ENCODE data around the gene TAF11L7. TPM values are rescaled to one million over a fixed set of nuclear protein-coding genes. Genes with fewer than 3 reads are reported as not detected.
"Not testable (repeated sequence)": the region's sequence is repeated elsewhere in the genome, so short reads cannot be mapped to it uniquely, and the experiment has no call there.

TAF11L7 gene
- total RNA-seq, 1 donor from 2014 or later = not detected

GRCh38 chr5:17614872-17615605 is 29.5 kb upstream of the TAF11L7 start:
- H3K4me1 Mint-ChIP-seq = no peaks in the 10 kb centered on the region
- TF ChIP-seq CTCF (IDR thresholded peaks at IDR 0.05; ENCODE audit: unreplicated experiment) = no peak
- H3K9me3 Mint-ChIP-seq = peaks cover 8% of the 10 kb centered on the region
- no peaks in the 10 kb centered on the region for H3K36me3 Mint-ChIP-seq
- H3K4me3 Mint-ChIP-seq = no peak overlapping the region
- H3K27ac Mint-ChIP-seq = no peak overlapping the region
- peaks cover 1% of the 10 kb centered on the region for H3K27me3 Mint-ChIP-seq (ENCODE audit: low read depth)
- no peak for DNase-seq (ENCODE audit: low spot score in 2 of 2, unreplicated experiment in 2 of 2)

- not testable (repeated sequence) for DNase-seq (ENCODE audit: low spot score in 2 of 2, unreplicated experiment in 2 of 2); H3K4me1 Mint-ChIP-seq; H3K27ac Mint-ChIP-seq; H3K36me3 Mint-ChIP-seq; H3K27me3 Mint-ChIP-seq (ENCODE audit: low read depth); H3K4me3 Mint-ChIP-seq; H3K9me3 Mint-ChIP-seq
Observed at GRCh38 chr5:17610092-17610491, 24.5 kb upstream of the TAF11L7 start, which contains the start of gene TAF11L12. TAF11L12 (plus strand) TSS chr5:17610392.

- not testable (repeated sequence) for DNase-seq (ENCODE audit: low spot score in 2 of 2, unreplicated experiment in 2 of 2); H3K4me1 Mint-ChIP-seq; H3K4me3 Mint-ChIP-seq; H3K27ac Mint-ChIP-seq; H3K27me3 Mint-ChIP-seq (ENCODE audit: low read depth); H3K36me3 Mint-ChIP-seq; H3K9me3 Mint-ChIP-seq
Observed at GRCh38 chr5:17607461-17607860, 21.9 kb upstream of the TAF11L7 start.

- H3K9me3 Mint-ChIP-seq = no peaks in the 10 kb centered on the region
- H3K27ac Mint-ChIP-seq = no peak overlapping the region
- DNase-seq (ENCODE audit: low spot score in 2 of 2, unreplicated experiment in 2 of 2) = no peak
- TF ChIP-seq CTCF (IDR thresholded peaks at IDR 0.05; ENCODE audit: unreplicated experiment) = no peak
- no peaks in the 10 kb centered on the region for H3K36me3 Mint-ChIP-seq
- H3K4me3 Mint-ChIP-seq = no peak overlapping the region
- no peaks in the 10 kb centered on the region for H3K4me1 Mint-ChIP-seq
- H3K27me3 Mint-ChIP-seq (ENCODE audit: low read depth) = no peaks in the 10 kb centered on the region
Observed at GRCh38 chr5:17604951-17605350, 19.4 kb upstream of the TAF11L7 start.

- H3K36me3 Mint-ChIP-seq; DNase-seq (ENCODE audit: low spot score in 2 of 2, unreplicated experiment in 2 of 2); H3K27me3 Mint-ChIP-seq (ENCODE audit: low read depth); H3K4me3 Mint-ChIP-seq; H3K9me3 Mint-ChIP-seq; H3K4me1 Mint-ChIP-seq; H3K27ac Mint-ChIP-seq: not testable (repeated sequence)
Observed at GRCh38 chr5:17603880-17604279, 18.3 kb upstream of the TAF11L7 start, which contains the start of gene TAF11L11. TAF11L11 (plus strand) TSS chr5:17604183.

GRCh38 chr5:17597728-17598127 is 12.2 kb upstream of the TAF11L7 start, which contains the start of gene TAF11L10:
TAF11L10 (minus strand) TSS chr5:17597828.
- not testable (repeated sequence) for H3K27me3 Mint-ChIP-seq (ENCODE audit: low read depth); H3K4me1 Mint-ChIP-seq; H3K27ac Mint-ChIP-seq; H3K4me3 Mint-ChIP-seq; H3K36me3 Mint-ChIP-seq; DNase-seq (ENCODE audit: low spot score in 2 of 2, unreplicated experiment in 2 of 2); H3K9me3 Mint-ChIP-seq

GRCh38 chr5:17594255-17594654 is 8.7 kb upstream of the TAF11L7 start, which contains the start of gene TAF11L9:
TAF11L9 (minus strand) TSS chr5:17594394.
- not testable (repeated sequence) for H3K4me1 Mint-ChIP-seq; H3K27ac Mint-ChIP-seq; H3K36me3 Mint-ChIP-seq; H3K4me3 Mint-ChIP-seq; H3K27me3 Mint-ChIP-seq (ENCODE audit: low read depth); H3K9me3 Mint-ChIP-seq
- peak; percentile 57 to 60 for DNase-seq (ENCODE audit: low spot score in 2 of 2, unreplicated experiment in 2 of 2)

GRCh38 chr5:17590860-17591259 is 5.3 kb upstream of the TAF11L7 start, which contains the start of gene TAF11L8:
TAF11L8 (minus strand) TSS chr5:17590960.
- H3K4me1 Mint-ChIP-seq; H3K27ac Mint-ChIP-seq; DNase-seq (ENCODE audit: low spot score in 2 of 2, unreplicated experiment in 2 of 2); H3K27me3 Mint-ChIP-seq (ENCODE audit: low read depth); H3K36me3 Mint-ChIP-seq; H3K9me3 Mint-ChIP-seq; H3K4me3 Mint-ChIP-seq: not testable (repeated sequence)

Other genes starting within 250 kb of the TAF11L7 start
- not detected in 3 replicates for gene TAF11L2, start 87.5 kb downstream of the TAF11L7 start, total RNA-seq
- not detected in 3 replicates for gene TAF11L3, start 67.4 kb downstream of the TAF11L7 start, total RNA-seq
- gene TAF11L4, start 64.0 kb downstream of the TAF11L7 start, total RNA-seq = not detected in 3 replicates
- not detected in 3 replicates for gene TAF11L5, start 60.5 kb downstream of the TAF11L7 start, total RNA-seq
- gene TAF11L6, start 57.1 kb downstream of the TAF11L7 start, total RNA-seq = not detected in 3 replicates
- not detected in 3 replicates for gene TAF11L8, start 5.2 kb upstream of the TAF11L7 start, total RNA-seq
- not detected in 3 replicates for gene TAF11L9, start 8.6 kb upstream of the TAF11L7 start, total RNA-seq
- not detected in 3 replicates for gene TAF11L10, start 12.1 kb upstream of the TAF11L7 start, total RNA-seq
- gene TAF11L11, start 18.4 kb upstream of the TAF11L7 start, total RNA-seq = not detected in 3 replicates
- not detected in 3 replicates for gene TAF11L12, start 24.6 kb upstream of the TAF11L7 start, total RNA-seq
- gene TAF11L13, start 46.3 kb upstream of the TAF11L7 start, total RNA-seq = not detected in 3 replicates
- gene TAF11L14, start 48.7 kb upstream of the TAF11L7 start, total RNA-seq = not detected in 3 replicates

Measured in mesothelial cell of epicardium (in vitro differentiated cells).